Posterior cingulate gyrus (tissue), 11 donors: ENCODE measurements around the gene B4GALT3.

Experiments
- DNase-seq, 10 donors: peaks; one replicate each; pipeline versions ENCODE4 v3.0.0 to v3.0.0-alpha.2; 2020 to 2021; ENCODE audit warnings: mixed read lengths in 3 of 10
- intact Hi-C: fragments of 100-400 bp; cut with DNase I; formaldehyde crosslinking; loops from one replicate; pipeline ENCODE4 v1.15.1; 2023

Gene B4GALT3

DNA sequence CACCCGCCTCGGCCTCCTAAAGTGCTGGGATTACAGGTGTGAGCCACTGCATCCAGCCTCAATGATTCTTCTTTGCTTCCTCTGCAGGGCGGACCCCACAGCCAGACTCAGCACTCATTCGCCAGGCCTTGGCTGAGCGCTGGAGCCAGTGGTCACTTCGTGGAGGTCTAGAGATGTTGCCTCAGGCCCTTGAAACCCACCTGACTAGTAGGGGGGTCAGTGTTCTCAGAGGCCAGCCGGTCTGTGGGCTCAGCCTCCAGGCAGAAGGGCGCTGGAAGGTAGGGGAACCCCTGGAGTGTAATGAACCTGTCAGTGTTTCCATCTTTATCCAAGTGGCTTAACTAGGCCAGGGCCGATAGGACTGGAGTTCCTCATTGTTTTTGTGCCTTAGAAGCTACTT lies 8.4 kb downstream of the B4GALT3 start:
- peak in 3 of 10 donors; percentile 18 to 34 (median 33) for DNase-seq
- intact Hi-C loops: no loop called here

DNA sequence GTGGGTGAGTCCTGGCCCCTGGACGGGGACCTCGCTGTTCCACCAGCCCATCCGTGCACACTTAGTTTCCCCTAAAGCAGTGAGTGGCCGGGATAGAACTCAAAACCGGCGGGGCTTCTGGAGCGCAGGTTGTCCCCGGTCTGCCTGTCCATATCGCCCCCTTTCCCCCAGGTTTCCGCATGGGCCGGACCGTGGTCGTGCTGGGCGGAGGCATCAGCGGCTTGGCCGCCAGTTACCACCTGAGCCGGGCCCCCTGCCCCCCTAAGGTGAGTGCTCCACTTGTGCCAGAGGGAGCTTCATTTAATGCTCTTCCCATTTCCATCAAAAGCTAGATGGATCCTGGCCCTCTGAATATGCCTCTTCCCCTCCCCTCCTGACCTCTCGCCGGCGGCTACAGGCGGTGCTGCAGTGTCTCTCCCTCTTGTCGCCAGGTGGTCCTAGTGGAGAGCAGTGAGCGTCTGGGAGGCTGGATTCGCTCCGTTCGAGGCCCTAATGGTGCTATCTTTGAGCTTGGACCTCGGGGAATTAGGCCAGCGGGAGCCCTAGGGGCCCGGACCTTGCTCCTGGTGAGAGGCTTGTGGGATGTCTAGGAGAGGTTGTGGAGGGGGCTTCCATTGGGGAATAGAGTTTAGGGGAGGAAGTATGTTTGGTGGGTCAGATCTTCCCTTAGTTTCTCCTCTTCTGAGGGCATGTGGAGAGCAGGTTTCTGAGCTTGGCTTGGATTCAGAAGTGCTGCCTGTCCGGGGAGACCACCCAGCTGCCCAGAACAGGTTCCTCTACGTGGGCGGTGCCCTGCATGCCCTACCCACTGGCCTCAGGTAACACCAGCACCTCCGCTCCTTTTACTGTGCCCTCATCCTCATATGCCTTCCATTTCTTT lies 10.4 kb downstream of the B4GALT3 start:
- intact Hi-C loops: no loop called here
- peak in 2 of 10 donors; percentile 76 to 85 for DNase-seq

- intact Hi-C loops: no loop called here
- peak; percentile 96 to 100 (median 98) for DNase-seq
Observed at GRCh38 chr1:161165742-161166668, 11.3 kb downstream of the B4GALT3 start, which contains the start of gene PPOX. PPOX (plus strand) TSS chr1:161166426; CDS start chr1:161166848, 422 bp downstream.

DNA sequence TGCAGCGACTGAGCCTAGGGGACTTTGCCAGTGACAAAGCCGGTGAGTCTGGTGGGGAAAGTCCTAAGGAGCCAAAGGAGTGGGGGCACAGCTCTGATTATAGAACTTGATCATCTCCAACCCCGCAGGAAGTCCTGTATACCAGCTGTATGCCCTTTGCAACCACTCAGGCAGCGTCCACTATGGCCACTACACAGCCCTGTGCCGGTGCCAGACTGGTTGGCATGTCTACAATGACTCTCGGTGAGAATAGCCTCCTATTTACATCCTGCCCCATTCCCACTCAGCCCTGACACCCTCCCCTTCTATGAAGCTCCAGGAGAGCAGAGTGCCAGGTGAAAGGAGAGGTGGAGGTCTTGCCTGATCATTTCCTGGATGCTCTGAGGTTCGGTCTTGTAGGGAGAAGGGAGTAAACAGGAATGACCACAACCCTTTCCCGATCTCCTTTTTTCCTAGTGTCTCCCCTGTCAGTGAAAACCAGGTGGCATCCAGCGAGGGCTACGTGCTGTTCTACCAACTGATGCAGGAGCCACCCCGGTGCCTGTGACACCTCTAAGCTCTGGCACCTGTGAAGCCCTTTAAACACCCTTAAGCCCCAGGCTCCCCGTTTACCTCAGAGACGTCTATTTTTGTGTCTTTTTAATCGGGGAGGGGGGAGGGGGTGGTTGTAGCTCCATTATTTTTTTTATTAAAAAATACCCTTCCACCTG lies 12.3 kb downstream of the B4GALT3 start:
- intact Hi-C loops: no loop called here
- DNase-seq: peak in 3 of 10 donors; percentile 51 to 68 (median 65)

DNA sequence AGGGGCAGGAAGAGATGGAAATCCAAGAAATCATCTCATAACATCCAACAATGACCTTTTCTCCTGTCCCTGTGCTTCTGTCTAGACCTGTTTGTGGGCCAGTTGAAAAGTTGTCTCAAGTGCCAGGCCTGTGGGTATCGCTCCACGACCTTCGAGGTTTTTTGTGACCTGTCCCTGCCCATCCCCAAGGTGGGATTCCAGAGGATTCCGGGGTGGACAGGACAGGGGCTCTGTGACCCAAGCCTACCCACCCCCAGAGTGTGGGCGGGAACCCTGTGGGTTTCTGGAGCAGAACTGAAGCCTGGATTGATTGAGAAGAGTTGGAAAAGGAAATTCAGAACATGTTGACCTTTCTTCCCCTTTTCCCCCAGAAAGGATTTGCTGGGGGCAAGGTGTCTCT lies 13.5 kb downstream of the B4GALT3 start:
- peak in 2 of 10 donors; percentile 33 to 40 for DNase-seq
- intact Hi-C loops: no loop called here

DNA sequence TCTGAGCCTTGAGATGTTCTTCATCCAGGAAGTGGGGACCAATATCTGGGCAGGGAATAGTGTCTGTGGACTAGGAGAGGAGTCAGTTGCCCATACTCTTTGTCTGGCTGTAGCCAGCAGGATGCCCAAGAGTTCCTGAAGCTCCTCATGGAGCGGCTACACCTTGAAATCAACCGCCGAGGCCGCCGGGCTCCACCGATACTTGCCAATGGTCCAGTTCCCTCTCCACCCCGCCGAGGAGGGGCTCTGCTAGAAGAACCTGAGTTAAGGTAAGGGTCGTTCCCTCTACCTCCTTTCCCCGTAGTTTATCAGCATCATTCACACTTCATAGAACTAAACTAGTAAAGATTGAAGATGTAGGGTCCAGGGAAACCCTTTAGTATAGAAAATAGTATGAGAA lies 14.5 kb downstream of the B4GALT3 start:
- intact Hi-C loops: no loop called here
- DNase-seq: peak in 1 of 10 donors; percentile 46

DNA sequence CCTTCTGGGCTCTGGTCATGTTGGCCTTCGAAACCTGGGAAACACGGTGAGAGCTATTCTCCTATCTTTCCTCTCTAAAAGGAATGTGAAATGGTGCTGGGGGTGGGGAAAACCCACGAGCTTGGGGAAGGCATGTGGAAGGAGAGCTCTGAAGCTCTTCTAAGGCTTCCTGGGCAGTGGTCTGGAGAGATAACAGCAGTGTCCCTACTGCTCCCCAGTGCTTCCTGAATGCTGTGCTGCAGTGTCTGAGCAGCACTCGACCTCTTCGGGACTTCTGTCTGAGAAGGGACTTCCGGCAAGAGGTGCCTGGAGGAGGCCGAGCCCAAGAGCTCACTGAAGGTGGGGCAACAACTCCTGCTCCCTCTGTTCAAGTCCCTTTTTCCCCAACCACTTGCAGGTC lies 15.3 kb downstream of the B4GALT3 start:
- intact Hi-C loops: no loop called here

GRCh38 chr1:161161652-161162051 lies 15.7 kb downstream of the B4GALT3 start:
- peak in 1 of 10 donors; percentile 8 for DNase-seq
- intact Hi-C loops: no loop called here

More for the DNA sequence above, 15.3 kb downstream of the B4GALT3 start:
- peak in 1 of 10 donors; percentile 10 for DNase-seq

DNA sequence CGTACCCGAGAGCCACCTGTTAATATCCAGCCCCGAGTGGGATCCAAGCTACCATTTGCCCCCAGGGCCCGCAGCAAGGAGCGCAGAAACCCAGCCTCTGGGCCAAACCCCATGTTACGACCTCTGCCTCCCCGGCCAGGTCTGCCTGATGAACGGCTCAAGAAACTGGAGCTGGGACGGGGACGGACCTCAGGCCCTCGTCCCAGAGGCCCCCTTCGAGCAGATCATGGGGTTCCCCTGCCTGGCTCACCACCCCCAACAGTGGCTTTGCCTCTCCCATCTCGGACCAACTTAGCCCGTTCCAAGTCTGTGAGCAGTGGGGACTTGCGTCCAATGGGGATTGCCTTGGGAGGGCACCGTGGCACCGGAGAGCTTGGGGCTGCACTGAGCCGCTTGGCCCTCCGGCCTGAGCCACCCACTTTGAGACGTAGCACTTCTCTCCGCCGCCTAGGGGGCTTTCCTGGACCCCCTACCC lies 16.6 kb downstream of the B4GALT3 start:
- peak in 1 of 10 donors; percentile 33 for DNase-seq
- intact Hi-C loops: no loop called here

DNA sequence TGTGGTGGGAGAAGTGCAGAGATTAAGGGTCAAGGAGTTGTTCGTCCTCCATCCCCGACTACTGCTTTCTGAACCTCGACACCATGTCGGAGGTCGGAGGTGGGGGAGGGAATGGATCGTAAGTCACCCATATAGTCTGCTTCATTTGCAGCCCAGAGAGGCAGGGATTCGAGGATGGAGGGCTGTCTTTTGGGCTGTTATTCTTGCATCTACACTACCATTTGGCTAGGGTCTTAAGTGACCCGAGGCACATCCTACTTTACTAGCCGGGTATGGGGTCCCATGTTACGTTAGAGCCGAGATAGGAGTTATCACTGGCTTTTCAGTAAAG lies 17.4 kb downstream of the B4GALT3 start:
- intact Hi-C loops: no loop called here

DNA sequence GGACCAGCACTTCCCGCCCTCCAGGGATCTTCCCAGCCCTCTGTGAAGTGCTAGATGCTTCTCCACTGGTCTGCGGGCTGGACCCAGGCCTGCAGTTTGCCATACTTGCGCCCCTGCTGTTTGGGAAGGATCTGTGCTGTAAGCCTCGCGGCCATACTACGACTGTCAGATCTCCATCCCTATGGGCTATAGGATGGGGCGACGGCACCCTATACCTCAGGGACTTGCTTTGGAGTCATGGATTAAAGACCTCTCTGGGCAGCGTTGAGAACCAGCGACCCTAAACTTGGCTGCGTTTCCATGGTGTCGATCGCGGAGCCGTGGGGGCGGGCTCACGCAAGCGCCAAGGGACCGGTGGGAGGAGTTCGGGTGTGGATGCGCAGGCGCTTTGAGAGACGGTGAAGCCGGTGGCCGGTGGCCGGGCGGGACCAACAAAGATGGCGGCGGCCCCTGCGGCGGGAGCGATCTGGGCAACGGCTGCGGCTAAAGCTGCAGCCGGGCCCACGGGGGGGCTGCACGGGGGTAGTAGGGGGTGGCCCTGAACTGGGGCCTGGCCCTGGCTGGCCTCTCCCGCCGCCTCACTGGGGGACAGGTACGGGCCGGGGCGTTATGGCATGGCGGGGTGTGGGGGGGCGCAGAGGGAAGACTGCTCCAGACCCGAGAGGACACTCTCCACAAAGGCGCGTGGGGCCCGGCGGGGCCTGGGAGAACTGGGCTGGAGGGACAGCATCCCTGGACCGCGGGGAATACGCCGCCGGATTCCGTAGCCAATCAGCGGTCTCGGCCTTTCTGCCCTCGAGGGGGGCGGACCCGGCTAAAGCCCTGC lies 18.0 kb downstream of the B4GALT3 start, which contains the start of gene USP21:
USP21 (plus strand) TSS at position 414 of the 826 bp plus-strand sequence. CDS start 1,141 bp downstream, outside the sequence.
- intact Hi-C loops: no loop called here
- peak; percentile 90 to 99 (median 96) for DNase-seq

More for the DNA sequence above, 17.4 kb downstream of the B4GALT3 start:
- DNase-seq: no peak

GRCh38 chr1:161158316-161159010 lies 18.8 kb downstream of the B4GALT3 start:
- intact Hi-C loops: no loop called here
- DNase-seq: no peak

DNA sequence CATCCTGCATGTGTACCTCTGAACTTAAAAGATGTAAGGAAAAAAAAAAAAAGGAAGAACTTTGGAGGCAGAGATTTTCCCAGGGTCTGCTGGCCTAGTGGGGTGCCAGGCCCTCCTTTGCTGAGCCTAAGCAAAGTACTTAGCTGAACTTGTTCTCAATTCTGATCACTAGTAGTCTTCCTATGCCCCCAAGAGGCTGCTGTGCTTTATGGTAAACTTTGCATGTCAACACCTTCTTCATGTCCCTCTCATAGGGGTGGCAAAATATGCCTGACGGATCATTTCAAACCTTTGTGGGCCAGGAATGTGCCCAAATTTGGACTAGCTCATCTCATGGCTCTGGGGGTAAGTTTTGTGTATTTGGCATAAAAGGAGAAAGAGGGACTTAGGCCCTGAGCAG lies 19.4 kb downstream of the B4GALT3 start:
- DNase-seq: no peak
- intact Hi-C loops: no loop called here

- intact Hi-C loops: loop anchor here (1.0 kb wide), 1 partner anchor 21 kb away; no protein-coding TSS in a partner anchor
Observed at GRCh38 chr1:161153682-161154337, 23.5 kb downstream of the B4GALT3 start, which contains the start of gene UFC1. UFC1 (plus strand) TSS chr1:161153978; CDS start chr1:161153998, 20 bp downstream.

GRCh38 chr1:161153176-161153575 lies 24.1 kb downstream of the B4GALT3 start:
- no peak for DNase-seq
- intact Hi-C loops: loop anchor here (1.0 kb wide), 1 partner anchor 20 kb away; no protein-coding TSS in a partner anchor

More at GRCh38 chr1:161153682-161154337, 23.5 kb downstream of the B4GALT3 start, which contains the start of gene UFC1:
- peak; percentile 68 to 97 (median 78) for DNase-seq

DNA sequence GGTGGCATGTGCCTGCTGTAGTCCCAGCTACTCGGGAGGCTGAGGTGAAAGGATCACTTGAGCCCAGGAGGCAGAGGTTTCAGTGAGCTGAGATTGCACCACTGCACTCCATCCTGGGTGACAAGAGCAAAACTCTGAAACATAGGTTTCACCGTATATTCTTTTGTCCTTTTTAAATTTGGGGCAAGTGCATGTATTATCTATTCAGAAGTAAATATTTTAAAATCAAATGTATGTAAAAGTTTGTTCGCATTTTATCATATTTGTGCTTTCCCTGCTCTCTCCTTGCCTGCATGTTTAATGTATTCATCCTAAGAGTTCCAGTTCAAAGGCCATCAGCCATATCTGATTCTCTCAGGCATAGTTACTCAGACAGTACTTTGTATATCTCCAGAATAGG lies 31.5 kb downstream of the B4GALT3 start:
- DNase-seq: no peak
- intact Hi-C loops: no loop called here

DNA sequence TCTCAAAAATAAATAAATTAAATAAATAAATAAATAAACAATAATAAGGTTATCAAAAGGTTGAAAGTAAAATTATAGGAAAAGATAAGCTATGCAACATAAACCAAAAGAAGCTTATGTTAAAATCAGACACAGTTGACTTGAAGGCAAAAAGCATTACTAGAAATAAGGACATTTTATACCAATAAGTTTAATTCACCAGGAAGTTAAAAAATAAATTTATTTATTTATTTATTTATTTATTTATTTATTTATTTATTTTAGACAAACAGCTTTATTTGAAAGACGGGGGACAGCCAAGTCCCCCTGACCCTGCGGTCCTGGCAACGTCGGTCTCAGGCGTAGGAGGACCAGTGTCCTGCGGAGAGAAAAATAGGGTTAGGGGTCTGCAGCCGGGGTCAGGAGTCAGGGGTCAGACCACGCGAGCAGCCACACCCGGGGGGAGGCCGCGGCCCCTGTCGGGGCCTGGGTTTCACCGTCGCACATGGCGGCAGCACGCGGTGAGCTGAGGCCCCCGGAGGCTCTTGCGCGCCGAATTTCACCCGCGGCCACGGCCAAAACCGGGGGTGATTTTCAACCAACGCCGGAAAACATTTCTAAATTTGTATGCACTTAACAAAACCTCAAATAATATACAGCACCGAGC lies 36.4 kb downstream of the B4GALT3 start:
- peak in 1 of 10 donors; percentile 45 for DNase-seq
- intact Hi-C loops: no loop called here
